ENCODE results near the gene EREG. TPM values are rescaled to one million over a fixed set of nuclear protein-coding genes. Genes with fewer than 3 reads are reported as not detected.

EREG gene
- total and polyA plus RNA-seq, 9 of the 15 experiments (the other 6 are each of a cell fraction or from before 2014, with no cell fraction given), result 0.97 to 7.3 (median 2.5) TPM

DNA sequence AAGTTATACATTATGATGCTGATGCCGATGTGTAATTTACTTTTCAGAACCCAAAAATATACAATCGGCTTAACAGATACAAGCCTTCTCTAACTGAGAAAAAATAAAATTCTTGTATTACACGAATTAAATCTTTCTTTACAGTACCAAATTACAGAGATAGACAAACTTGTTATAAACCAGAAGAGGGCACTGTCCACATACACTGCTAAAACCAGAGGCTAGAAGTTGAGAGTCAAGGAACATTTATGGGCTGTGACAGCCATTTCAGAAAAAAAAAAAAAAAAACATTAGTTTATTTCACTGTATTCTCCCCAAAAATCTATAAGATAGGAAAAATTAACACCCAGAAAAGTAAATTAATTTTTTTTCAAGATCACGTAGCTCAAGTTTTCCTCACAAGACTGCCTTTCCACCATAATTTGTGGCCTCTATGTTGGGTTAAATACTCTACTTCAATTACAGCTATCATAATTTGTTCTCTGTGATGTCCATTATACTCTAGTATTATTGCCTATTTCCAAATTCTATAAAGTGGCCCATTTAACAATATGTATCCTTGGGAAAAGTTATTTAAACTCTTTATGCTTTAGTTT is 12.0 kb downstream of the EREG start (continued):
- TF ChIP-seq, protein P1, sequence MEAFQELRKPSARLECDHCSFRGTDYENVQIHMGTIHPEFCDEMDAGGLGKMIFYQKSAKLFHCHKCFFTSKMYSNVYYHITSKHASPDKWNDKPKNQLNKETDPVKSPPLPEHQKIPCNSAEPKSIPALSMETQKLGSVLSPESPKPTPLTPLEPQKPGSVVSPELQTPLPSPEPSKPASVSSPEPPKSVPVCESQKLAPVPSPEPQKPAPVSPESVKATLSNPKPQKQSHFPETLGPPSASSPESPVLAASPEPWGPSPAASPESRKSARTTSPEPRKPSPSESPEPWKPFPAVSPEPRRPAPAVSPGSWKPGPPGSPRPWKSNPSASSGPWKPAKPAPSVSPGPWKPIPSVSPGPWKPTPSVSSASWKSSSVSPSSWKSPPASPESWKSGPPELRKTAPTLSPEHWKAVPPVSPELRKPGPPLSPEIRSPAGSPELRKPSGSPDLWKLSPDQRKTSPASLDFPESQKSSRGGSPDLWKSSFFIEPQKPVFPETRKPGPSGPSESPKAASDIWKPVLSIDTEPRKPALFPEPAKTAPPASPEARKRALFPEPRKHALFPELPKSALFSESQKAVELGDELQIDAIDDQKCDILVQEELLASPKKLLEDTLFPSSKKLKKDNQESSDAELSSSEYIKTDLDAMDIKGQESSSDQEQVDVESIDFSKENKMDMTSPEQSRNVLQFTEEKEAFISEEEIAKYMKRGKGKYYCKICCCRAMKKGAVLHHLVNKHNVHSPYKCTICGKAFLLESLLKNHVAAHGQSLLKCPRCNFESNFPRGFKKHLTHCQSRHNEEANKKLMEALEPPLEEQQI (IDR thresholded peaks at IDR 0.05), result 0 out of 2 replicates have a peak, but pooled peaks have one; percentile 38
- TF ChIP-seq ZNF584 (CRISPR knock-in tag; IDR thresholded peaks at IDR 0.05; ENCODE audit: low read depth), result peak; percentile 42; the same call in 1 of the 2 replicates
- no peak for TF ChIP-seq SAFB2 (IDR thresholded peaks at IDR 0.05; ENCODE audit: borderline replicate concordance, low read depth, low read length, severe bottlenecking)
- TF ChIP-seq TRIM24 (IDR thresholded peaks at IDR 0.05), result no peak
- no peak for TF ChIP-seq L3MBTL2 (IDR thresholded peaks at IDR 0.05)
- TF ChIP-seq SMC3 (conservative IDR thresholded peaks at IDR 0.05; ENCODE audit: insufficient read depth, low read depth, low read length), result peak; percentile 60
- TF ChIP-seq ZNF589 (CRISPR knock-in tag; IDR thresholded peaks at IDR 0.05; ENCODE audit: low read depth), result 0 out of 2 replicates have a peak, but pooled peaks have one; percentile 62

DNA sequence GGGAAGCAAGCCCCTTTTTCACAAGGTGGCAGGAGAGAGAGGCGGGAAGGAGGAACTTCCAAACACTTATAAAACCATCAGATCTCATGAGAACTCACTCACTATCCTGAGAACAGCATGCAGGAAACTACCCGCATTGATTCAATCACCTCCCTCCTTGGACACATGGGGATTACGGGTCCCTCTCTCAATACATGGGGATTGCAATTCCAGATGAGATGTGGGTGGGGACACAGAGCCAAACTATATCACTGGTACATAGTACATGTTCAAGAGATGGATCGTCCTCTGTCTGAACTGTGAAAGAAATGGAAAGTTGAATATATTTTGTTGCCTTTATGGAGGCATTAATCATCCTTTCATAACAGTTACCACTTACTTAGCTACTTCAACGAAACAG is 12.8 kb downstream of the EREG start:
- Histone ChIP-seq H3K4me1 (replicated peaks in 1 of 2; ENCODE audit: control insufficient read depth in 2 of 2, insufficient read depth in 2 of 2, low read length in 2 of 2) (peaks cover 5 to 29% of the 10 kb centered on the region in 2 experiments; a peak in 3 of 5 replicates), H3K9ac (ENCODE audit: insufficient read depth in 1 of 2, low read depth in 2 of 2, low read length in 2 of 2) (no peak overlapping the region), H3K9me3 (replicated peaks; ENCODE audit: control insufficient read depth, insufficient read depth, low read depth, low read length) (no peaks in the 10 kb centered on the region; the same call in 1 of the 2 replicates), H3K27me3 (ENCODE audit: control insufficient read depth in 2 of 2, insufficient read depth in 2 of 2, low read length in 2 of 2) (no peaks in the 10 kb centered on the region), H4K20me1 (replicated peaks; ENCODE audit: control insufficient read depth, insufficient read depth, low read length) (no peaks in the 10 kb centered on the region), H3K36me3 (ENCODE audit: control insufficient read depth, insufficient read depth, low read length) (peaks cover 43% of the 10 kb centered on the region; the same call in 2 of the 3 replicates), H3K4me3 (no peak overlapping the region), H3K79me2 (ENCODE audit: control insufficient read depth, insufficient read depth, low read length) (peaks cover 36% of the 10 kb centered on the region; the same call in 2 of the 3 replicates), H3K4me2 (ENCODE audit: insufficient read depth, low read length) (no peak overlapping the region), H3K9me1 (ENCODE audit: control insufficient read depth, insufficient read depth, low read length) (no peaks in the 10 kb centered on the region), H2AFZ (ENCODE audit: low read depth, low read length) (peak overlapping the region; percentile 23; the same call in 1 of the 2 replicates), H3K27ac (ENCODE audit: extremely low read depth, low read depth, low read length) (no peak overlapping the region; the same call in 2 of the 3 replicates)
- intact Hi-C loops (cut with micrococcal nuclease) (loop anchor here (1.0 to 10.0 kb wide), 6 partner anchors 67 to 294 kb away; partner anchors contain the start of gene AREG), in situ Hi-C loops (cut with MboI) (loop anchor here (5.0 to 10.0 kb wide), 2 partner anchors 157 to 295 kb away; no protein-coding TSS in a partner anchor)
- CTCF ChIA-PET (ENCODE audit: low intra/inter-chr PET ratio), result interaction anchor here (0.6 to 2.7 kb wide), 7 partner anchors 152 to 702 kb away, joined by 3 to 20 read pairs (median 3); no protein-coding TSS in a partner anchor
- 51% methylated on average over 4 of the region's 5 CpGs for WGBS (ENCODE audit: insufficient coverage, low coverage, missing lambda C conversion rate)
- no peak for FAIRE-seq
- BruUV-seq (replicated peaks), result no TSS peak
- peak; percentile 48 for ATAC-seq
- POLR2A ChIA-PET, result no interaction called here
- no peak for DNase-seq (ENCODE audit: extremely low read depth in 1 of 4, low spot score in 3 of 4)
- TF ChIP-seq ZNF175 (CRISPR knock-in tag; IDR thresholded peaks at IDR 0.05; ENCODE audit: low read depth) (0 out of 2 replicates have a peak, but pooled peaks have one; percentile 38), SMC3 (conservative IDR thresholded peaks at IDR 0.05; ENCODE audit: insufficient read depth, low read depth, low read length) (no peak)
- TF ChIP-seq, protein P2, sequence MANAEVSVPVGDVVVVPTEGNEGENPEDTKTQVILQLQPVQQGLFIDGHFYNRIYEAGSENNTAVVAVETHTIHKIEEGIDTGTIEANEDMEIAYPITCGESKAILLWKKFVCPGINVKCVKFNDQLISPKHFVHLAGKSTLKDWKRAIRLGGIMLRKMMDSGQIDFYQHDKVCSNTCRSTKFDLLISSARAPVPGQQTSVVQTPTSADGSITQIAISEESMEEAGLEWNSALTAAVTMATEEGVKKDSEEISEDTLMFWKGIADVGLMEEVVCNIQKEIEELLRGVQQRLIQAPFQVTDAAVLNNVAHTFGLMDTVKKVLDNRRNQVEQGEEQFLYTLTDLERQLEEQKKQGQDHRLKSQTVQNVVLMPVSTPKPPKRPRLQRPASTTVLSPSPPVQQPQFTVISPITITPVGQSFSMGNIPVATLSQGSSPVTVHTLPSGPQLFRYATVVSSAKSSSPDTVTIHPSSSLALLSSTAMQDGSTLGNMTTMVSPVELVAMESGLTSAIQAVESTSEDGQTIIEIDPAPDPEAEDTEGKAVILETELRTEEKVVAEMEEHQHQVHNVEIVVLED (CRISPR knock-in tag; IDR thresholded peaks at IDR 0.05), result no peak
- TF ChIP-seq, protein P3, sequence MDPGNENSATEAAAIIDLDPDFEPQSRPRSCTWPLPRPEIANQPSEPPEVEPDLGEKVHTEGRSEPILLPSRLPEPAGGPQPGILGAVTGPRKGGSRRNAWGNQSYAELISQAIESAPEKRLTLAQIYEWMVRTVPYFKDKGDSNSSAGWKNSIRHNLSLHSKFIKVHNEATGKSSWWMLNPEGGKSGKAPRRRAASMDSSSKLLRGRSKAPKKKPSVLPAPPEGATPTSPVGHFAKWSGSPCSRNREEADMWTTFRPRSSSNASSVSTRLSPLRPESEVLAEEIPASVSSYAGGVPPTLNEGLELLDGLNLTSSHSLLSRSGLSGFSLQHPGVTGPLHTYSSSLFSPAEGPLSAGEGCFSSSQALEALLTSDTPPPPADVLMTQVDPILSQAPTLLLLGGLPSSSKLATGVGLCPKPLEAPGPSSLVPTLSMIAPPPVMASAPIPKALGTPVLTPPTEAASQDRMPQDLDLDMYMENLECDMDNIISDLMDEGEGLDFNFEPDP (CRISPR knock-in tag; IDR thresholded peaks at IDR 0.05), result no peak
- TF ChIP-seq, protein P4, sequence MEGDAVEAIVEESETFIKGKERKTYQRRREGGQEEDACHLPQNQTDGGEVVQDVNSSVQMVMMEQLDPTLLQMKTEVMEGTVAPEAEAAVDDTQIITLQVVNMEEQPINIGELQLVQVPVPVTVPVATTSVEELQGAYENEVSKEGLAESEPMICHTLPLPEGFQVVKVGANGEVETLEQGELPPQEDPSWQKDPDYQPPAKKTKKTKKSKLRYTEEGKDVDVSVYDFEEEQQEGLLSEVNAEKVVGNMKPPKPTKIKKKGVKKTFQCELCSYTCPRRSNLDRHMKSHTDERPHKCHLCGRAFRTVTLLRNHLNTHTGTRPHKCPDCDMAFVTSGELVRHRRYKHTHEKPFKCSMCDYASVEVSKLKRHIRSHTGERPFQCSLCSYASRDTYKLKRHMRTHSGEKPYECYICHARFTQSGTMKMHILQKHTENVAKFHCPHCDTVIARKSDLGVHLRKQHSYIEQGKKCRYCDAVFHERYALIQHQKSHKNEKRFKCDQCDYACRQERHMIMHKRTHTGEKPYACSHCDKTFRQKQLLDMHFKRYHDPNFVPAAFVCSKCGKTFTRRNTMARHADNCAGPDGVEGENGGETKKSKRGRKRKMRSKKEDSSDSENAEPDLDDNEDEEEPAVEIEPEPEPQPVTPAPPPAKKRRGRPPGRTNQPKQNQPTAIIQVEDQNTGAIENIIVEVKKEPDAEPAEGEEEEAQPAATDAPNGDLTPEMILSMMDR (IDR thresholded peaks at IDR 0.05 in 2 of 3, conservative IDR thresholded peaks at IDR 0.05 in 1 of 3; ENCODE audit: insufficient read depth in 2 of 3, low read depth in 1 of 3, low read length in 3 of 3), result 0 out of 6 replicates have a peak, but pooled peaks of 1 of the 3 experiments have one; percentile 0

All from K562 (cell line).